Peyer's patch (tissue), 4 donors: ENCODE results near the gene C1QTNF9B. TPM values are rescaled to one million over a fixed set of nuclear protein-coding genes. Genes with fewer than 3 reads are reported as not detected.
"Not testable (repeated sequence)": the region's sequence is repeated elsewhere in the genome, so short reads cannot be mapped to it uniquely, and the experiment has no call there.

ENCODE experiments used
- DNase-seq, 3 donors: peaks; one replicate each; pipeline ENCODE4 v3.0.0-alpha.2; 2017 to 2019
- H3K27ac ChIP-seq, 4 donors: fragments of 200-600 bp; sonication (generic); one replicate each; pipeline ENCODE4 v1.5.1; 2016 to 2019
- H3K27me3 ChIP-seq, 2 donors: fragments of 200-600 bp; sonication (generic); one replicate each; pipeline ENCODE4 v1.5.1; 2019
- H3K36me3 ChIP-seq, 3 donors: fragments of 200-600 bp; sonication (generic); one replicate each; pipeline ENCODE4 v1.5.1; 2016 to 2019
- H3K4me1 ChIP-seq, 4 donors: fragments of 200-600 bp; sonication (generic); one replicate each; pipeline ENCODE4 v1.5.1; 2016 to 2019
- H3K4me3 ChIP-seq, 4 donors: fragments of 200-600 bp; sonication (generic); 1 replicate in 3 of 4; 2 replicates in 1 of 4; pipeline ENCODE4 v1.5.1; 2016 to 2019; ENCODE audit warnings: mild to moderate bottlenecking in 1 of 4
- H3K9me3 ChIP-seq, 4 donors: fragments of 200-600 bp; sonication (generic); one replicate each; pipeline ENCODE4 v1.5.1; 2016 to 2019; ENCODE audit warnings: mild to moderate bottlenecking in 1 of 4
- POLR2A ChIP-seq, 2 donors: fragments of 450-650 bp; IDR thresholded peaks; one replicate each; pipeline ENCODE4 v1.5.1; 2017; ENCODE audit warnings: antibody characterized with exemption in 2 of 2, mild to moderate bottlenecking in 2 of 2, moderate library complexity in 2 of 2
- total RNA-seq, 4 donors: library from RNA; depleted of rRNA; stranded (reverse); fragments of >200 nt; gene quantifications; one replicate each; pipeline ENCODE4 v1.1.0, GENCODE V29; 2016
- TF ChIP-seq, protein P1 (sequence below), 6 experiments: fragments of 450-650 bp in 4 of 6; fragments of 200-600 bp in 2 of 6; sonication (generic) in 1 of 6; IDR thresholded peaks; one replicate each; pipeline ENCODE4 v1.5.1; 2017 to 2019; ENCODE audit warnings: antibody characterized with exemption in 6 of 6, mild to moderate bottlenecking in 3 of 6, moderate library complexity in 1 of 6

The C1QTNF9B gene
- total RNA-seq, 4 donors from 2014 or later, result 0.80 TPM; not detected in 3

DNA sequence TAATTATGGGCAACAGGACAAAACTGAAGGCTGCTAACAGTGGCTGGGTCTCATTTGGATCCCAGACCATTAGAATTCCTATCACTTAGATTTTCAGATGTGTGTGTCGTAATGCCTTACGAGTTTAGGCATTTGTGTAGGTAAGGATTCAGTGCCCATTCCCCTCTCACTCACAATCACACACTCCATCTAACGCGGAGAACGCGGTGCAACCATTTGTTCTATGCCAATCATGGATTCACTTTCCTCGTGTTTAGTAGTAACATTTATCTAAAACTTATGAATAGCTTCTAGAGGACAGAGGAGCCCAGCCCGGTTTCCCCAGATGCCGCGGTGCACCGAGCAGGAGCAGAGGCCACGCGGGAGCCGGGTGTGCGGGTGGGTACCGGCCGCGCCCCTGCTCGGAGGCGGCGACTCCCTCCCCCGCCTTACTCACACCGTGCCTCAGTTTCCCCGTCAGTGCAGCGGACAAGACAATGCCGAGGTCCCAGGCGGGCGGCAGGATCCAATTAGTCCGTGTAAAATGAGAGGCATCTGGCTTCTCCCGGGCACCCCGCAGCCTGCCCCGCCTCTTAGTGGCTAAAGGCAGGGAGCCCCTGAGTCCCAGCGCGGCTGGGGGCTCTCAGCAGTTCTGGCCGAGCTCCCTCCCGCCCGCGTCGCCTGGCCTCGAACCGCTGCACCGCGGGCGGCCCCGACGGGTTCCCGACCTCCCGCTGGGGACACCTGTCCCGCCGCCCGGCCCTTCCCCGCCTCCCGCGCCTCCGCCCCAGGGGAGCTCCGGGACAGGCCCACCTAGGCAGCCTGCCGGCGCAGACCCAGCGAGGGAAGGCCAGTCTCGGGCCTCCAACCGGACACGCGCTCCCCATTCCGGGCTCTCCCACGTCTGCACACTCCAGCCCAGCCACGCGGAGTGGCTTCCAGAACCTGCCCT, 5.9 kb upstream of the C1QTNF9B start:
- H3K27me3 ChIP-seq, result peaks cover 0 to 16% of the 10 kb centered on the region in 2 donors
- peak overlapping the region in 1 of 4 donors; percentile 14 for H3K4me3 ChIP-seq
- H3K27ac ChIP-seq, result no peak overlapping the region
- no peak for DNase-seq
- TF ChIP-seq, protein P1, sequence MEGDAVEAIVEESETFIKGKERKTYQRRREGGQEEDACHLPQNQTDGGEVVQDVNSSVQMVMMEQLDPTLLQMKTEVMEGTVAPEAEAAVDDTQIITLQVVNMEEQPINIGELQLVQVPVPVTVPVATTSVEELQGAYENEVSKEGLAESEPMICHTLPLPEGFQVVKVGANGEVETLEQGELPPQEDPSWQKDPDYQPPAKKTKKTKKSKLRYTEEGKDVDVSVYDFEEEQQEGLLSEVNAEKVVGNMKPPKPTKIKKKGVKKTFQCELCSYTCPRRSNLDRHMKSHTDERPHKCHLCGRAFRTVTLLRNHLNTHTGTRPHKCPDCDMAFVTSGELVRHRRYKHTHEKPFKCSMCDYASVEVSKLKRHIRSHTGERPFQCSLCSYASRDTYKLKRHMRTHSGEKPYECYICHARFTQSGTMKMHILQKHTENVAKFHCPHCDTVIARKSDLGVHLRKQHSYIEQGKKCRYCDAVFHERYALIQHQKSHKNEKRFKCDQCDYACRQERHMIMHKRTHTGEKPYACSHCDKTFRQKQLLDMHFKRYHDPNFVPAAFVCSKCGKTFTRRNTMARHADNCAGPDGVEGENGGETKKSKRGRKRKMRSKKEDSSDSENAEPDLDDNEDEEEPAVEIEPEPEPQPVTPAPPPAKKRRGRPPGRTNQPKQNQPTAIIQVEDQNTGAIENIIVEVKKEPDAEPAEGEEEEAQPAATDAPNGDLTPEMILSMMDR (IDR thresholded peaks at IDR 0.05), result no peak
- H3K9me3 ChIP-seq, result no peaks in the 10 kb centered on the region
- no peaks in the 10 kb centered on the region for H3K36me3 ChIP-seq
- H3K4me1 ChIP-seq, result peaks cover 0 to 8% (median 3%) of the 10 kb centered on the region in 4 donors

DNA sequence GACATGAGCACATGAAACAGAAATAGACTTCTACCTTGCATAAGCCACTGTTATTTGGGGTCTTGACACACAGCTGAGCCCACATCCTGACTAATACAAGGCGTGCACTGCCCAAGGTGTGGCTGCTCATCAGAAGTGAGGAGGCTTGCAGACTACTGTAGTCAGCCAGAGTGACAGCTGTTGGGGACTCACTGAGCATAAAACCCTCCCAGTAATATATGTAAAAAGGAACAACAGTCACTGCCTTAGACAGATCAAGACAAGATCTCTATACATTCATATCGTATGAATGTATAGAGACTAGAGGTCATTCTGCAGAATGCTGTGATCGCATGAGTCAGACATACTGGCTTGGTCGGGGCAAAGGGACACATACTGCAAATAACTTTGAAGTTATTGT, 4.1 kb upstream of the C1QTNF9B start:
- no peak for DNase-seq
- Histone ChIP-seq H3K9me3 (no peaks in the 10 kb centered on the region), H3K27ac (no peak overlapping the region), H3K36me3 (no peaks in the 10 kb centered on the region), H3K4me1 (peaks cover 0 to 8% (median 3%) of the 10 kb centered on the region in 4 donors), H3K27me3 (peaks cover 0 to 16% of the 10 kb centered on the region in 2 donors), H3K4me3 (no peak overlapping the region)
- TF ChIP-seq, protein P1 (IDR thresholded peaks at IDR 0.05), result no peak
- no peak for TF ChIP-seq POLR2A (IDR thresholded peaks at IDR 0.05)

DNA sequence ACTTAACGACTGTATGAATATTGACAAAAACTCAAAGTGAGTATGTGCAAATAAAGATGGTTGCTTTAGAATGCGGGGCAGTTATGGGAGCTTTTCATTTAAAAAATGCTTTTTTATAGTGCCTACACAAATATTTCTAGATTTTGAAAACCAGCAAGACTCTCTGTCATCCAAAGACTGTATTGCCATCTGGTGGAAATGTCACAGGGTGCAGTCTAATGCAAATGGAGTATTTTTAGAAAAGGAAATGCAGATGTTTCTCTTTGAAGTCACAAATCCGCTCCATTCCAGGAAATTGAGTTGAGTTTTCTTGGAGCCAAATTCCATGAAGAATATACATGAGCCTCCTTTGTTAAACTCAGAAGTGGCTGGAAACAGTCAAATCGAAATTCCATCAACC, 2.3 kb upstream of the C1QTNF9B start:
- peak in 1 of 3 donors; percentile 62 for DNase-seq
- H3K36me3 ChIP-seq, result no peaks in the 10 kb centered on the region
- peaks cover 0 to 8% (median 3%) of the 10 kb centered on the region in 4 donors for H3K4me1 ChIP-seq
- no peaks in the 10 kb centered on the region for H3K9me3 ChIP-seq
- no peak overlapping the region for H3K4me3 ChIP-seq
- H3K27me3 ChIP-seq, result peaks cover 0 to 16% of the 10 kb centered on the region in 2 donors
- H3K27ac ChIP-seq, result no peak overlapping the region
- TF ChIP-seq, protein P1 (IDR thresholded peaks at IDR 0.05), result peak in 3 of 6 experiments; percentile 4 to 61 (median 18)
- TF ChIP-seq POLR2A (IDR thresholded peaks at IDR 0.05), result no peak

DNA sequence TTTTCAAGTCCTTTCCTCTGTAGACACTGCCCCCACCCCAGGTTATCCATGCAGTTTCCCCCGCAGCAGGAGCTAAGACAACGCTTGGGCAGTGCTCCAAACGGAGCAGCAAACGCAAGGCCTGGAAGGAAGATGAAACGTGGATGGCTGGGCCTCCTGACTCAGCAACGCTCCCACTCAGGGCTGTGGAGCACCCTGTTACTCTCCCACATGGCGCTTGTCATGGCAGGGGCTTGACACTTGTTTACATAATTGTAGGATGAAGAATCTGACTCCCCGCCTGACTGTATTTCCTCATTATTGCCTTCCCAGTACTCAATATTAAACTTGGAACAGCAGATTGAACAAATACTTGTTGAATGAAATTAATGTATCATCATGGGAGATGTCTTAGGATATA, 799 bp upstream of the C1QTNF9B start:
- no peak for DNase-seq
- H3K4me3 ChIP-seq, result no peak overlapping the region
- H3K4me1 ChIP-seq, result peaks cover 0 to under 1% (median under 1%) of the 10 kb centered on the region in 4 donors
- no peak for TF ChIP-seq POLR2A (IDR thresholded peaks at IDR 0.05)
- TF ChIP-seq, protein P1 (IDR thresholded peaks at IDR 0.05), result no peak
- H3K27me3 ChIP-seq, result peaks cover 0 to 6% of the 10 kb centered on the region in 2 donors
- no peak overlapping the region for H3K27ac ChIP-seq
- H3K36me3 ChIP-seq, result no peaks in the 10 kb centered on the region
- no peaks in the 10 kb centered on the region for H3K9me3 ChIP-seq

DNA sequence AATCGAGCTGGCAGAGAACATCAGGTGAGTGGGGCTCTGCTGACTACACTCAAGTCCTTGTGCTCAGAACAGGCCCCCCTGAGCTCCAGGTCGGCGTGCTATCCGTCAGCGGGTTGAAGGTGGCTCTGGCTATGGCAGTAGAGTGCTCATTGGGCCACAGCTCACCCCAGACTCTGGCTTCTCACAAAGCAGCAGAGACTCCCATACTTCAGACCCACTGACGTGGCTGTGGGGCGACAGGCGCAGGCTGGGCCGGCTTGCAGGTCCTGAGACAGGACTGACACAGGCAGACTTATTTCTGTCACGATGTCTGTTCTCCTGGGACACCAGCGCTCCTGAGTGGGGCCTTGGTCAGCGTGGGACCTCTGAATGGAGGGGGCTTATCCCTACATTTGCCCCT, 2.6 kb downstream of the C1QTNF9B start:
- not testable (repeated sequence) for H3K27ac ChIP-seq, H3K9me3 ChIP-seq, H3K4me1 ChIP-seq, H3K27me3 ChIP-seq, DNase-seq, H3K4me3 ChIP-seq, H3K36me3 ChIP-seq

DNA sequence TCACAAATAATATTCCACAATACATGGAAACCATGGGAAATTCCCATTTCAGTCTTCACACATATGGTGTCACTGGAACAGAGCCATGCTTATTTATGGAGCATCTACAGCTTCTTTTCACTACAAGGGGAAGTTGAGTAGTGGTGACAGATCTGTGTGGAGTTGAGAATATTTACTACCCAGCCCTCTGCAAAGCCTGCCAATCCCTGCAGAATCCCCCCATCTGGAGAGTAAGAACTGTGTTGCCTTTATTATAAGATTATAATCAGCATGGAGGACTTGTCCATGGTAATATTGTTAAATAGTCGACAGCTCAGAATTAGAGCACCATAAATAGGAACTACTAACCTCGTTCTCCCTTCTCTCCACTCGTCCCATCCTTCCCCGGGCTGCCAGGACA, 3.5 kb downstream of the C1QTNF9B start:
- not testable (repeated sequence) for H3K27me3 ChIP-seq, H3K36me3 ChIP-seq, DNase-seq, H3K4me3 ChIP-seq, H3K27ac ChIP-seq, H3K4me1 ChIP-seq, H3K9me3 ChIP-seq
